WTC11 (cell line): Measurements from ENCODE around the gene SMAD6. TPM values are rescaled to one million over a fixed set of nuclear protein-coding genes. Genes with fewer than 3 reads are reported as not detected.

ENCODE experiments used
- ATAC-seq: fragments of 200-7000 bp; cut with Tn5 transposase; 2 replicates; pipeline ENCODE4 v1.10.0; 2021; ENCODE audit warnings: mild to moderate bottlenecking, moderate library complexity
- CTCF ChIA-PET: fragments of 300-600 bp; sonication (Branson Sonifier 250); formaldehyde crosslinking; loops from one replicate; lab custom pipeline; 2021; ENCODE audit warnings: antibody characterized with exemption; lab: Charles Lee
- POLR2A ChIA-PET: fragments of 350-600 bp; sonication (Branson Sonifier 250); formaldehyde crosslinking; loops from one replicate; lab custom pipeline; 2021; ENCODE audit warnings: antibody characterized with exemption; lab: Charles Lee
- DNase-seq: peaks from one replicate; pipeline ENCODE4 v3.0.0; 2021; ENCODE audit warnings: low spot score
- H3K27ac Mint-ChIP-seq: 2 replicates; pipeline ENCODE4 v1.8.0; 2021; ENCODE audit warnings: mixed read lengths
- H3K27me3 Mint-ChIP-seq: 2 replicates; pipeline ENCODE4 v1.8.0; 2021; ENCODE audit warnings: low read depth, mild to moderate bottlenecking, moderate library complexity, mixed read lengths
- H3K36me3 Mint-ChIP-seq: 2 replicates; pipeline ENCODE4 v1.8.0; 2021; ENCODE audit warnings: mixed read lengths
- H3K4me1 Mint-ChIP-seq: 2 replicates; pipeline ENCODE4 v1.8.0; 2022; ENCODE audit warnings: mixed read lengths
- H3K4me3 Mint-ChIP-seq: 2 replicates; pipeline ENCODE4 v1.8.0; 2021; ENCODE audit warnings: mild to moderate bottlenecking, moderate library complexity, mixed read lengths
- H3K9me3 Mint-ChIP-seq: 2 replicates; pipeline ENCODE4 v1.8.0; 2021; ENCODE audit warnings: mixed read lengths
- ATF2 ChIP-seq: sonication (generic); formaldehyde crosslinking; IDR thresholded peaks from 2 replicates; pipeline ENCODE4 v1.8.1; 2022; ENCODE audit warnings: low read depth, missing genetic modification reagents, borderline replicate concordance
- E2F4 ChIP-seq: sonication (generic); formaldehyde crosslinking; IDR thresholded peaks from 2 replicates; pipeline ENCODE4 v1.8.1; 2022; ENCODE audit warnings: low read depth, mild to moderate bottlenecking, moderate library complexity, missing genetic modification reagents, borderline replicate concordance
- E2F5 ChIP-seq: sonication (generic); formaldehyde crosslinking; IDR thresholded peaks from 2 replicates; pipeline ENCODE4 v1.8.1; 2022; ENCODE audit warnings: mild to moderate bottlenecking, moderate library complexity, missing genetic modification reagents
- ETV6 ChIP-seq: sonication (generic); formaldehyde crosslinking; IDR thresholded peaks from 2 replicates; pipeline ENCODE4 v1.8.1; 2022; ENCODE audit warnings: mild to moderate bottlenecking, missing genetic modification reagents
- FOXP4 ChIP-seq: sonication (generic); formaldehyde crosslinking; IDR thresholded peaks from 2 replicates; pipeline ENCODE4 v1.8.0; 2022; ENCODE audit warnings: mild to moderate bottlenecking, missing genetic modification reagents
- GABPB1 ChIP-seq: sonication (generic); formaldehyde crosslinking; IDR thresholded peaks from 2 replicates; pipeline ENCODE4 v1.8.1; 2023; ENCODE audit warnings: mild to moderate bottlenecking, missing genetic modification reagents
- JAZF1 ChIP-seq: fragments of 250-450 bp; sonication (Bioruptor Pico); IDR thresholded peaks from 2 replicates; pipeline ENCODE4 v1.9.0; 2021; ENCODE audit warnings: moderate library complexity, mild to moderate bottlenecking, inconsistent platforms
- MXD4 ChIP-seq: fragments of 250-450 bp; sonication (Bioruptor Pico); IDR thresholded peaks from 2 replicates; pipeline ENCODE4 v1.8.0; 2021; ENCODE audit warnings: mild to moderate bottlenecking, moderate library complexity, borderline replicate concordance
- NR2C2 ChIP-seq: sonication (generic); formaldehyde crosslinking; IDR thresholded peaks from 2 replicates; pipeline ENCODE4 v1.8.0; 2022; ENCODE audit warnings: mild to moderate bottlenecking, missing genetic modification reagents
- RELA ChIP-seq: sonication (generic); formaldehyde crosslinking; IDR thresholded peaks from 2 replicates; pipeline ENCODE4 v1.8.1; 2022; ENCODE audit warnings: missing genetic modification reagents, mild to moderate bottlenecking, borderline replicate concordance
- SP1 ChIP-seq: sonication (generic); formaldehyde crosslinking; conservative IDR thresholded peaks from 2 replicates; pipeline ENCODE4 v1.8.1; 2022; ENCODE audit warnings: missing genetic modification reagents
- TCF7 ChIP-seq: sonication (generic); formaldehyde crosslinking; IDR thresholded peaks from 2 replicates; pipeline ENCODE4 v1.8.0; 2022; ENCODE audit warnings: mild to moderate bottlenecking, low read depth, missing genetic modification reagents, moderate library complexity
- TEAD1 ChIP-seq: sonication (generic); formaldehyde crosslinking; IDR thresholded peaks from 2 replicates; pipeline ENCODE4 v1.8.0; 2022; ENCODE audit warnings: mild to moderate bottlenecking, missing genetic modification reagents
- TP53 ChIP-seq: sonication (generic); formaldehyde crosslinking; IDR thresholded peaks from 2 replicates; pipeline ENCODE4 v1.8.1; 2023; ENCODE audit warnings: mild to moderate bottlenecking, missing genetic modification reagents
- ZNF416 ChIP-seq: fragments of 250-450 bp; sonication (Bioruptor Pico); IDR thresholded peaks from 2 replicates; pipeline ENCODE4 v1.9.0; 2021; ENCODE audit warnings: mild to moderate bottlenecking, inconsistent platforms
- ZNF425 ChIP-seq: fragments of 250-450 bp; sonication (Bioruptor Pico); conservative IDR thresholded peaks from 2 replicates; pipeline ENCODE4 v1.9.0; 2021; ENCODE audit warnings: mild to moderate bottlenecking
- total RNA-seq: library from RNA; stranded (reverse); gene quantifications from 3 replicates; pipeline ENCODE4 v1.2.3, GENCODE V29; 2021

SMAD6 gene
- total RNA-seq, 1 experiment from 2014 or later: 13.9 TPM

GRCh38 chr15:66658044-66658443 is 44.0 kb upstream of the SMAD6 start (continued):
- TF ChIP-seq ZNF425 (CRISPR knock-in tag) (no peak), TP53 (no peak), ETV6 (CRISPR knock-in tag) (no peak)

- ChIA-PET POLR2A (no interaction called here), CTCF (interaction anchor here (0.8 kb wide), 1 partner anchor 39 kb away, joined by 3 read pairs; no protein-coding TSS in a partner anchor)
- TF ChIP-seq ZNF416 (CRISPR knock-in tag) (no peak), RELA (CRISPR knock-in tag) (no peak), MXD4 (CRISPR knock-in tag) (no peak), ATF2 (no peak), FOXP4 (CRISPR knock-in tag) (no peak), E2F4 (CRISPR knock-in tag) (no peak), TCF7 (CRISPR knock-in tag) (no peak)
- H3K36me3 Mint-ChIP-seq: no peaks in the 10 kb centered on the region
- H3K4me3 Mint-ChIP-seq: no peak overlapping the region
- ATAC-seq: no peak
- H3K4me1 Mint-ChIP-seq: peaks cover 42% of the 10 kb centered on the region
- H3K9me3 Mint-ChIP-seq: no peaks in the 10 kb centered on the region
- no peaks in the 10 kb centered on the region for H3K27me3 Mint-ChIP-seq
- DNase-seq: no peak
- no peak overlapping the region for H3K27ac Mint-ChIP-seq
Measured at GRCh38 chr15:66658855-66659254, 43.2 kb upstream of the SMAD6 start.

GRCh38 chr15:66659384-66659783 is 42.7 kb upstream of the SMAD6 start:
- H3K9me3 Mint-ChIP-seq: no peaks in the 10 kb centered on the region
- ChIA-PET CTCF (no interaction called here), POLR2A (no interaction called here)
- H3K27ac Mint-ChIP-seq: no peak overlapping the region
- no peak overlapping the region for H3K4me3 Mint-ChIP-seq
- no peaks in the 10 kb centered on the region for H3K27me3 Mint-ChIP-seq
- no peaks in the 10 kb centered on the region for H3K36me3 Mint-ChIP-seq
- ATAC-seq (no peak), DNase-seq (no peak)
- TF ChIP-seq FOXP4 (CRISPR knock-in tag): no peak
- TF ChIP-seq TCF7 (CRISPR knock-in tag): no peak
- TF ChIP-seq GABPB1: no peak
- TF ChIP-seq JAZF1 (CRISPR knock-in tag): no peak
- TF ChIP-seq NR2C2: no peak
- no peak for TF ChIP-seq E2F5 (CRISPR knock-in tag)
- TF ChIP-seq TEAD1 (CRISPR knock-in tag): no peak
- no peak for TF ChIP-seq SP1 (CRISPR knock-in tag)
- TF ChIP-seq, all 79 proteins: peak for 0
- peaks cover 37% of the 10 kb centered on the region for H3K4me1 Mint-ChIP-seq
